H9 (cell line): ENCODE data around the gene CYP2C9. TPM values are rescaled to one million over a fixed set of nuclear protein-coding genes. Genes with fewer than 3 reads are reported as not detected.

Experiments
- DNase-seq: peaks from one replicate; pipeline ENCODE4 v3.0.0-alpha.2; 2017
- H2AFZ ChIP-seq: one replicate; pipeline ENCODE4 v1.6.1; 2013; ENCODE audit warnings: mild to moderate bottlenecking, low read length, control low read depth, moderate library complexity
- H2AK5ac ChIP-seq: 2 replicates; pipeline ENCODE4 v1.6.1; 2013; ENCODE audit warnings: low read length, control low read depth, mixed read lengths; ENCODE audit not compliant: insufficient read length
- H2BK120ac ChIP-seq: one replicate; pipeline ENCODE4 v1.6.1; 2013; ENCODE audit warnings: low read depth, mild to moderate bottlenecking, low read length, control low read depth, inconsistent platforms; ENCODE audit not compliant: poor library complexity, severe bottlenecking
- H2BK12ac ChIP-seq: 2 replicates; pipeline ENCODE4 v1.6.1; 2013; ENCODE audit warnings: low read length, control low read depth, mixed read lengths, low read depth; ENCODE audit not compliant: insufficient read length
- H2BK15ac ChIP-seq: 2 replicates; pipeline ENCODE4 v1.6.1; 2013; ENCODE audit warnings: low read depth, low read length, control low read depth
- H2BK20ac ChIP-seq: one replicate; pipeline ENCODE4 v1.6.1; 2013; ENCODE audit warnings: low read depth, mild to moderate bottlenecking, low read length, control low read depth, inconsistent platforms; ENCODE audit not compliant: poor library complexity, severe bottlenecking
- H2BK5ac ChIP-seq: 2 replicates; pipeline ENCODE4 v1.6.1; 2013; ENCODE audit warnings: low read length, control low read depth, mixed read lengths; ENCODE audit not compliant: insufficient read length
- H3K14ac ChIP-seq: 2 replicates; pipeline ENCODE4 v1.6.1; 2013; ENCODE audit warnings: low read length, control low read depth; ENCODE audit not compliant: insufficient read depth
- H3K18ac ChIP-seq: 2 replicates; pipeline ENCODE4 v1.6.1; 2013; ENCODE audit warnings: low read depth, mild to moderate bottlenecking, mixed read lengths, low read length, control low read depth; ENCODE audit not compliant: insufficient read length
- H3K23ac ChIP-seq: 2 replicates; pipeline ENCODE4 v1.6.1; 2013; ENCODE audit warnings: low read length, control low read depth, mixed read lengths, low read depth; ENCODE audit not compliant: insufficient read length
- H3K23me2 ChIP-seq: 2 replicates; pipeline ENCODE4 v1.6.1; 2013; ENCODE audit warnings: low read depth, mild to moderate bottlenecking, mixed read lengths, low read length, control low read depth; ENCODE audit not compliant: insufficient read length, poor library complexity, severe bottlenecking
- H3K27ac ChIP-seq: 2 replicates; pipeline ENCODE4 v1.5.1; 2013; ENCODE audit warnings: low read length, control low read depth, mixed read lengths, low read depth; ENCODE audit not compliant: insufficient read length
- H3K27me3 ChIP-seq: 2 replicates; pipeline ENCODE4 v1.6.1; 2013; ENCODE audit warnings: low read length, control low read depth, inconsistent platforms; ENCODE audit not compliant: insufficient read depth
- H3K4ac ChIP-seq: 2 replicates; pipeline ENCODE4 v1.6.1; 2013; ENCODE audit warnings: low read depth, mild to moderate bottlenecking, control low read depth, inconsistent platforms, low read length, moderate library complexity
- H3K4me1 ChIP-seq: 2 replicates; pipeline ENCODE4 v1.6.1; 2013; ENCODE audit warnings: low read length, control low read depth, inconsistent platforms; ENCODE audit not compliant: insufficient read depth
- H3K4me2 ChIP-seq: 2 replicates; pipeline ENCODE4 v1.6.1; 2013; ENCODE audit warnings: low read length, control low read depth, mixed read lengths; ENCODE audit not compliant: insufficient read length, insufficient read depth
- H3K56ac ChIP-seq: 2 replicates; pipeline ENCODE4 v1.6.1; 2013; ENCODE audit warnings: low read depth, mild to moderate bottlenecking, mixed read lengths, low read length, control low read depth; ENCODE audit not compliant: insufficient read length
- H3K79me1 ChIP-seq: 2 replicates; pipeline ENCODE4 v1.6.1; 2013; ENCODE audit warnings: low read depth, mild to moderate bottlenecking, moderate library complexity, low read length, control low read depth, inconsistent platforms; ENCODE audit not compliant: insufficient read depth, poor library complexity, severe bottlenecking
- H3K79me2 ChIP-seq: 2 replicates; pipeline ENCODE4 v1.6.1; 2013; ENCODE audit warnings: low read length, control low read depth, inconsistent platforms; ENCODE audit not compliant: insufficient read depth
- H3K9ac ChIP-seq: 2 replicates; pipeline ENCODE4 v1.6.1; 2013; ENCODE audit warnings: low read length, control low read depth, mixed read lengths; ENCODE audit not compliant: insufficient read length; ENCODE audit errors: extremely low read depth
- H3K9me3 ChIP-seq: one replicate; pipeline ENCODE4 v1.6.1; 2013; ENCODE audit warnings: low read depth, low read length, inconsistent platforms; ENCODE audit not compliant: control insufficient read depth
- H3T11ph ChIP-seq: one replicate; pipeline ENCODE4 v1.6.1; 2013; ENCODE audit warnings: mild to moderate bottlenecking, low read length, control low read depth, inconsistent platforms
- H4K20me1 ChIP-seq: one replicate; pipeline ENCODE4 v1.6.1; 2013; ENCODE audit not compliant: control insufficient read depth, insufficient read length, insufficient read depth
- H4K5ac ChIP-seq: 2 replicates; pipeline ENCODE4 v1.6.1; 2013; ENCODE audit warnings: low read depth, mild to moderate bottlenecking, mixed read lengths, low read length, control low read depth; ENCODE audit not compliant: insufficient read length
- H4K8ac ChIP-seq: replicated peaks from 2 replicates; pipeline ENCODE4 v1.6.1; 2013; ENCODE audit warnings: low read length, control low read depth, mixed read lengths, low read depth; ENCODE audit not compliant: insufficient read length
- H4K91ac ChIP-seq: 2 replicates; pipeline ENCODE4 v1.6.1; 2013; ENCODE audit warnings: low read depth, mild to moderate bottlenecking, moderate library complexity, mixed read lengths, low read length, control low read depth; ENCODE audit not compliant: insufficient read length
- H3K27ac Mint-ChIP-seq, 3 experiments: 2 replicates in 2 of 3; 3 replicates in 1 of 3; pipeline ENCODE4 v1.8.0; 2020 to 2021; ENCODE audit warnings: mixed read lengths in 3 of 3, mild to moderate bottlenecking in 1 of 3, moderate library complexity in 1 of 3
- H3K27me3 Mint-ChIP-seq: 2 replicates; pipeline ENCODE4 v1.8.0; 2021; ENCODE audit warnings: low read depth, mild to moderate bottlenecking, moderate library complexity, mixed read lengths
- H3K36me3 Mint-ChIP-seq, 3 experiments: 2 replicates in 2 of 3; 3 replicates in 1 of 3; pipeline ENCODE4 v1.8.0; 2020 to 2021; ENCODE audit warnings: low read depth in 3 of 3, mixed read lengths in 3 of 3; ENCODE audit not compliant: insufficient read depth in 1 of 3
- H3K4me1 Mint-ChIP-seq, 2 experiments: 2 replicates each; pipeline ENCODE4 v1.8.0; 2020; ENCODE audit warnings: mixed read lengths in 2 of 2
- H3K4me3 Mint-ChIP-seq, 2 experiments: 2 replicates in 1 of 2; 3 replicates in 1 of 2; pipeline ENCODE4 v1.8.0; 2020 to 2021; ENCODE audit warnings: mild to moderate bottlenecking in 2 of 2, mixed read lengths in 2 of 2, moderate library complexity in 1 of 2
- H3K9me3 Mint-ChIP-seq, 2 experiments: 2 replicates in 1 of 2; 3 replicates in 1 of 2; pipeline ENCODE4 v1.8.0; 2020; ENCODE audit warnings: mild to moderate bottlenecking in 2 of 2, mixed read lengths in 2 of 2, moderate library complexity in 1 of 2
- CTCF ChIP-seq: fragments of 200-600 bp; sonication (generic); conservative IDR thresholded peaks from 3 replicates; pipeline ENCODE4 v1.8.0; 2021; ENCODE audit warnings: antibody characterized with exemption, mild to moderate bottlenecking
- WGBS: extraction: QIAGEN DNeasy Blood & Tissue Kit; methylation state at CpG from one replicate; pipeline ENCODE4 v1.1.7; 2013; ENCODE audit warnings: missing lambda C conversion rate, low lambda C conversion rate, mixed read lengths; ENCODE audit not compliant: insufficient read length; ENCODE audit errors: extremely low coverage; 5-methylcytosine and 5-hydroxymethylcytosine counted together
- total RNA-seq: library from RNA; stranded (reverse); gene quantifications from 2 replicates; pipeline ENCODE4 v1.2.1, GENCODE V29; 2021

Gene CYP2C9
- total RNA-seq, 1 experiment from 2014 or later = not detected

- DNase-seq = peak; percentile 67
- Histone ChIP-seq H2BK120ac (no peak overlapping the region), H3K56ac (no peak overlapping the region), H3K27me3 (no peaks in the 10 kb centered on the region), H4K5ac (no peak overlapping the region), H3K23ac (no peak overlapping the region), H2AK5ac (no peak overlapping the region), H2BK5ac (no peak overlapping the region), H3K4ac (no peak overlapping the region), H3K4me1 (no peaks in the 10 kb centered on the region; the same call in 1 of the 2 replicates), H2BK15ac (no peak overlapping the region), H3K79me1 (no peaks in the 10 kb centered on the region), H3K79me2 (no peaks in the 10 kb centered on the region), H4K20me1 (no peaks in the 10 kb centered on the region), H3T11ph (no peak overlapping the region), H4K8ac (no peak overlapping the region), H3K23me2 (no peaks in the 10 kb centered on the region), H2BK20ac (no peak overlapping the region), H3K9ac (no peak overlapping the region), H3K18ac (no peak overlapping the region), H2BK12ac (no peak overlapping the region), H2AFZ (peak overlapping the region; percentile 33), H3K27ac (no peak overlapping the region), H4K91ac (no peak overlapping the region), H3K4me2 (peak overlapping the region; percentile 7), H3K14ac (no peak overlapping the region), H3K9me3 (no peaks in the 10 kb centered on the region)
- TF ChIP-seq CTCF = no peak
- Mint-ChIP-seq H3K9me3 (peaks cover 0 to 7% of the 10 kb centered on the region in 2 experiments; a peak in 4 of 5 replicates), H3K27ac (peak overlapping the region; percentile 27 to 93 (median 84); a peak in 3 of 7 replicates), H3K27me3 (no peaks in the 10 kb centered on the region; the same call in none of the 2 replicates), H3K36me3 (no peaks in the 10 kb centered on the region; a peak in 1 of 7 replicates), H3K4me3 (peak overlapping the region in 1 of 2 experiments; percentile 63; a peak in 2 of 5 replicates), H3K4me1 (peaks cover 19 to 21% of the 10 kb centered on the region in 2 experiments)
- no CpG with 5 or more reads among the region's 6 CpGs for WGBS
These were observed 59.3 kb downstream of the CYP2C9 start for GRCh38 chr10:94997741-94998174.
